Measurements from ENCODE around the gene RIN3.

- TF ChIP-seq CTCF (conservative IDR thresholded peaks at IDR 0.05; ENCODE audit: low read depth, low read length) (no peak), EZH2 (IDR thresholded peaks at IDR 0.05; ENCODE audit: borderline replicate concordance, low read depth, low read length, poor library complexity, severe bottlenecking) (no peak)
Measured at GRCh38 chr14:92521058-92521415, 7.5 kb downstream of the RIN3 start.
